ENCODE measurements around the gene DCLRE1C. TPM values are rescaled to one million over a fixed set of nuclear protein-coding genes. Genes with fewer than 3 reads are reported as not detected.

Gene DCLRE1C
- total RNA-seq, 4 donors from 2014 or later, result 14.9 to 19.2 (median 17.2) TPM

GRCh38 chr10:14879124-14879927 is 74.6 kb downstream of the DCLRE1C start:
- Histone ChIP-seq H3K4me3 (replicated peaks in 1 of 3) (peak overlapping the region; percentile 69 to 95 (median 83)), H3K4me1 (peaks cover 9 to 16% of the 10 kb centered on the region in 2 donors), H3K9me3 (no peaks in the 10 kb centered on the region), H3K27ac (peak overlapping the region in 2 of 3 donors; percentile 67 to 94), H3K36me3 (no peaks in the 10 kb centered on the region), H3K27me3 (no peaks in the 10 kb centered on the region)
- no peak for TF ChIP-seq POLR2A (IDR thresholded peaks at IDR 0.05)
- no peak for TF ChIP-seq CTCF (IDR thresholded peaks at IDR 0.05)
- intact Hi-C loops (cut with DNase I), result loop anchor here (5.0 kb wide), 1 partner anchor 213 kb away; no protein-coding TSS in a partner anchor
- WGBS, 2 donors, result 0 to 1% methylated on average over 30 to 51 of the region's 60 CpGs
- peak; percentile 47 to 57 for DNase-seq

DNA sequence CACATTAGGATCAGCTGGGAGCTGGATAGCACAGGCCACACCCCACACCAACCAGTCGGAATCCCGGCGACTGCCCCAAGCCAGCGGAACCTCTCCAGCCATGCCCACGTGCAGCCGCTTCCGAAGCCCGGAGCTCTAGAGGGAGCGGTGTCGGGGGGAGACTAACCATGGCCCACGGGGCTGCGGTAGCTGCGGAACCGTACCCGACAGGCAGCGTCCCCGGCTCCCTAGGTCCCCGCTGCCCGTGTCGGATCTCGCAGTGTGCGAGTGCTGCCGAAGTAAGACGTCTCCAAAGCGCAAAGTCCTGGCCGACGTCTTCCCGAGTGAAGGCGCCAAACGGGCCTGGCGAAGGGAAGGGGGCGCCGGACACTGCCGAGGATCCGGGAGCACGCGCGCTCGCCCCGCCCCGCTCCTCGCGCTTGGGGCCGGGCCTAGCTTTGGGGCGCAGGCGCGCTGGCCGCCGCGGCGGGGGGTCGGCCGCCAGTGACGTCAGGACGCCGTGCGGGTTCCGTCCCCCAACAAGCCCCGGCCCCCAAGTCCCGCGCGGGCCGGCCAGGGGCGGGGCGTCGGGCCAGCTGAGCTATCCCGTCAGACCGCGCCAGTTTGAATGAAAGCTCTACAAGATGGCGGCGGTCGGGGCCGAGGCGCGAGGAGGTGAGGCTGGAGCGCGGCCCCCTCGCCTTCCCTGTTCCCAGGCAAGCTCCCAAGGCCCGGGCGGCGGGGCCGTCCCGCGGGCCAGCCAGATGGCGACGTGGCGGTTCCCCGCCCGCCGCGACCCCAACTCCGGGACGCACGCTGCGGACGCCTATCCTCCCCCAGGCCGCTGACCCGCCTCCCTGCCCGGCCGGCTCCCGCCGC is 75.4 kb downstream of the DCLRE1C start, which contains the start of gene SUV39H2:
Gene SUV39H2 (plus strand): TSS at position 601 of the 858 bp plus-strand sequence. CDS start 23 bp downstream, at position 624.
- H3K4me1 ChIP-seq, result peaks cover 9 to 16% of the 10 kb centered on the region in 2 donors
- no peaks in the 10 kb centered on the region for H3K36me3 ChIP-seq
- H3K9me3 ChIP-seq, result no peaks in the 10 kb centered on the region
- peak within 1 kb of the TSS; percentile 93 to 94 (median 94) for H3K27ac ChIP-seq
- intact Hi-C loops (cut with DNase I), result loop anchor here (5.0 kb wide), 1 partner anchor 214 kb away; no protein-coding TSS in a partner anchor
- TF ChIP-seq POLR2A (IDR thresholded peaks at IDR 0.05) (peak in 1 of 2 donors; percentile 89), CTCF (IDR thresholded peaks at IDR 0.05) (peak in 1 of 6 experiments; percentile 14)
- DNase-seq, result peak; percentile 96 to 97
- peak within 1 kb of the TSS; percentile 83 to 95 (median 93) for H3K4me3 ChIP-seq (replicated peaks in 1 of 3)
- WGBS, 2 donors, result 0 to 1% methylated on average over 12 to 26 of the region's 102 CpGs
- no peaks in the 10 kb centered on the region for H3K27me3 ChIP-seq

DNA sequence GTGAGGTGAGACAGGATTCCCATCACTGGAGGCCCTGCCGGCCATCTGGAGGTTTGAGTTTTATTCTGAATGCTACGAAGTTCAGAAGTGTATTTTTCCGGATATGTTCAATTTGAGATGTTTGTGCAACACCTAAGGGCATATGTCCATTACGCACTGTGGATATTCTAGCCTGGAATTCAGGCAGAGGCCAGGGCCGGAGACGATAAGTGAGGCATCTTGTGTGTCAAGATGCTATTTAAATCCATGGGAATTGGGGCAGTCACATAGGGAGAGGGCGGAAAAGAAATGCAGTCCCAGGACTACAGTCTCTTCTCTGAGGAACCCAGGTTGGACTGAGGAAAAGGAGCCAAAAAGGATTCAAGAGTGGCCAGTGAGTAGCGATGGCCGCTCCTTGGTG is 77.1 kb downstream of the DCLRE1C start:
- no peak overlapping the region for H3K4me3 ChIP-seq (replicated peaks in 1 of 3)
- DNase-seq, result no peak
- no peaks in the 10 kb centered on the region for H3K9me3 ChIP-seq
- 84 to 90% methylated on average over 9 of the region's 9 CpGs for WGBS, 2 donors
- H3K27me3 ChIP-seq, result no peaks in the 10 kb centered on the region
- peaks cover 9 to 16% of the 10 kb centered on the region in 2 donors for H3K4me1 ChIP-seq
- intact Hi-C loops (cut with DNase I), result loop anchor here (5.0 kb wide), 1 partner anchor 216 kb away; no protein-coding TSS in a partner anchor
- no peak overlapping the region for H3K27ac ChIP-seq
- TF ChIP-seq CTCF (IDR thresholded peaks at IDR 0.05) (no peak), POLR2A (IDR thresholded peaks at IDR 0.05) (no peak)
- H3K36me3 ChIP-seq, result no peaks in the 10 kb centered on the region

DNA sequence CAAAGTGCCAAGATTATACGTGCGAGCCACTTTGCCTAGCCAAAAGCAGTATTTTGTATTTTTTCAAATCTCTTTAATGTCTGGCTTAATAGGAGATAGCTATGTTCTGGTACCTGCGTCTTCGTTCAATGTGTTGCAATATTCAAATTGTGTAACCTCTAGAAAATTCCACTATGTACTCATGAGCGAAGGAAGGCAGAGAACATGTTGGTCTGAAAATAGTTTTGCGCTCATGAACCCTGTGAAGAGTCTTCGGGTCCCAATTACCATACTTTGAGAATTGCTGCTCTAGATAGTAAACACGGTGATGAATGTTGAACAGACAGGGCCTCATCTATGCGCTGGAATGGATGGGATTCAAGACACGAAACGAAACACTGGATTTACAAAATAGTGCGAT is 78.0 kb downstream of the DCLRE1C start:
- Histone ChIP-seq H3K4me3 (replicated peaks in 1 of 3) (no peak overlapping the region), H3K36me3 (no peaks in the 10 kb centered on the region), H3K9me3 (no peaks in the 10 kb centered on the region), H3K27ac (no peak overlapping the region), H3K4me1 (peaks cover 9 to 16% of the 10 kb centered on the region in 2 donors), H3K27me3 (no peaks in the 10 kb centered on the region)
- DNase-seq, result no peak
- TF ChIP-seq CTCF (IDR thresholded peaks at IDR 0.05) (no peak), POLR2A (IDR thresholded peaks at IDR 0.05) (no peak)
- intact Hi-C loops (cut with DNase I), result loop anchor here (5.0 kb wide), 1 partner anchor 216 kb away; no protein-coding TSS in a partner anchor
- WGBS, 2 donors, result 94 to 97% methylated on average over 12 of the region's 12 CpGs
